Loucy (cell line): ENCODE results near the gene ENTPD6.

Experiments
- CTCF ChIP-seq: fragments of 200-600 bp; sonication (generic); conservative IDR thresholded peaks from 2 replicates; pipeline ENCODE4 v1.5.1; 2014; ENCODE audit warnings: mild to moderate bottlenecking, antibody characterized with exemption, low read length
- EZH2phosphoT487 ChIP-seq: fragments of 200-600 bp; IDR thresholded peaks from 2 replicates; pipeline ENCODE4 v1.6.1; 2018; ENCODE audit warnings: antibody characterized with exemption, mild to moderate bottlenecking, moderate library complexity, borderline replicate concordance

- TF ChIP-seq CTCF (no peak), EZH2phosphoT487 (no peak)
These were observed 15.9 kb upstream of the ENTPD6 start for GRCh38 chr20:25179439-25180089.
